ENCODE measurements around the gene DICER1.
"Not testable (repeated sequence)": the region's sequence is repeated elsewhere in the genome, so short reads cannot be mapped to it uniquely, and the experiment has no call there.

The DICER1 gene

GRCh38 chr14:95146079-95146771 lies 11.1 kb downstream of the DICER1 start:
- Histone ChIP-seq H3K4me1 (ENCODE audit: control insufficient read depth in 1 of 2, insufficient read depth in 2 of 2, low read length in 2 of 2) (peaks cover 16 to 43% of the 10 kb centered on the region in 2 donors), H3K9me3 (ENCODE audit: control insufficient read depth in 1 of 2, low read length in 2 of 2) (peaks cover 0 to 8% of the 10 kb centered on the region in 2 donors), H3K27ac (ENCODE audit: low read length) (no peak overlapping the region), H3K4me3 (ENCODE audit: low read depth in 1 of 2, low read length in 2 of 2) (no peak overlapping the region), H3K36me3 (ENCODE audit: control insufficient read depth in 1 of 2, insufficient read depth in 2 of 2, low read length in 2 of 2) (no peaks in the 10 kb centered on the region), H3K27me3 (ENCODE audit: low read depth, low read length) (no peaks in the 10 kb centered on the region)

- H3K36me3 ChIP-seq (ENCODE audit: control insufficient read depth in 1 of 2, insufficient read depth in 2 of 2, low read length in 2 of 2), result no peaks in the 10 kb centered on the region
- H3K27ac ChIP-seq (ENCODE audit: low read length), result peak overlapping the region; percentile 40
- peaks cover 16 to 48% of the 10 kb centered on the region in 2 donors for H3K4me1 ChIP-seq (ENCODE audit: control insufficient read depth in 1 of 2, insufficient read depth in 2 of 2, low read length in 2 of 2)
- no peaks in the 10 kb centered on the region for H3K27me3 ChIP-seq (ENCODE audit: low read depth, low read length)
- H3K4me3 ChIP-seq (ENCODE audit: low read depth in 1 of 2, low read length in 2 of 2), result no peak overlapping the region
- peaks cover 0 to 8% of the 10 kb centered on the region in 2 donors for H3K9me3 ChIP-seq (ENCODE audit: control insufficient read depth in 1 of 2, low read length in 2 of 2)
Observed at GRCh38 chr14:95144849-95145248, 12.5 kb downstream of the DICER1 start.

- H3K27ac ChIP-seq (ENCODE audit: low read length), result peak overlapping the region; percentile 40
- peaks cover 0 to 8% of the 10 kb centered on the region in 2 donors for H3K9me3 ChIP-seq (ENCODE audit: control insufficient read depth in 1 of 2, low read length in 2 of 2)
- H3K4me1 ChIP-seq (ENCODE audit: control insufficient read depth in 1 of 2, insufficient read depth in 2 of 2, low read length in 2 of 2), result peaks cover 16 to 42% of the 10 kb centered on the region in 2 donors
- no peak overlapping the region for H3K4me3 ChIP-seq (ENCODE audit: low read depth in 1 of 2, low read length in 2 of 2)
- no peaks in the 10 kb centered on the region for H3K27me3 ChIP-seq (ENCODE audit: low read depth, low read length)
- H3K36me3 ChIP-seq (ENCODE audit: control insufficient read depth in 1 of 2, insufficient read depth in 2 of 2, low read length in 2 of 2), result no peaks in the 10 kb centered on the region
Observed at GRCh38 chr14:95143808-95144620, 13.3 kb downstream of the DICER1 start.

GRCh38 chr14:95142208-95142607 lies 15.1 kb downstream of the DICER1 start:
- Histone ChIP-seq H3K27me3 (ENCODE audit: low read depth, low read length) (no peaks in the 10 kb centered on the region), H3K9me3 (ENCODE audit: control insufficient read depth in 1 of 2, low read length in 2 of 2) (peaks cover 0 to 8% of the 10 kb centered on the region in 2 donors), H3K4me1 (ENCODE audit: control insufficient read depth in 1 of 2, insufficient read depth in 2 of 2, low read length in 2 of 2) (peaks cover 10 to 33% of the 10 kb centered on the region in 2 donors), H3K36me3 (ENCODE audit: control insufficient read depth in 1 of 2, insufficient read depth in 2 of 2, low read length in 2 of 2) (no peaks in the 10 kb centered on the region), H3K4me3 (ENCODE audit: low read depth in 1 of 2, low read length in 2 of 2) (no peak overlapping the region), H3K27ac (ENCODE audit: low read length) (no peak overlapping the region)

GRCh38 chr14:95141684-95142083 lies 15.6 kb downstream of the DICER1 start:
- Histone ChIP-seq H3K4me3 (ENCODE audit: low read depth in 1 of 2, low read length in 2 of 2) (no peak overlapping the region), H3K9me3 (ENCODE audit: control insufficient read depth in 1 of 2, low read length in 2 of 2) (peaks cover 0 to 8% of the 10 kb centered on the region in 2 donors), H3K27ac (ENCODE audit: low read length) (no peak overlapping the region), H3K36me3 (ENCODE audit: control insufficient read depth in 1 of 2, insufficient read depth in 2 of 2, low read length in 2 of 2) (no peaks in the 10 kb centered on the region), H3K4me1 (ENCODE audit: control insufficient read depth in 1 of 2, insufficient read depth in 2 of 2, low read length in 2 of 2) (peaks cover 10 to 33% of the 10 kb centered on the region in 2 donors), H3K27me3 (ENCODE audit: low read depth, low read length) (no peaks in the 10 kb centered on the region)

GRCh38 chr14:95140060-95140858 lies 17.1 kb downstream of the DICER1 start:
- Histone ChIP-seq H3K4me1 (ENCODE audit: control insufficient read depth in 1 of 2, insufficient read depth in 2 of 2, low read length in 2 of 2) (peaks cover 10 to 30% of the 10 kb centered on the region in 2 donors), H3K27me3 (ENCODE audit: low read depth, low read length) (no peaks in the 10 kb centered on the region), H3K9me3 (ENCODE audit: control insufficient read depth in 1 of 2, low read length in 2 of 2) (peaks cover 0 to 8% of the 10 kb centered on the region in 2 donors), H3K4me3 (ENCODE audit: low read depth in 1 of 2, low read length in 2 of 2) (no peak overlapping the region), H3K36me3 (ENCODE audit: control insufficient read depth in 1 of 2, insufficient read depth in 2 of 2, low read length in 2 of 2) (no peaks in the 10 kb centered on the region), H3K27ac (ENCODE audit: low read length) (peak overlapping the region; percentile 70)

GRCh38 chr14:95138876-95139275 lies 18.5 kb downstream of the DICER1 start:
- no peaks in the 10 kb centered on the region for H3K9me3 ChIP-seq (ENCODE audit: control insufficient read depth in 1 of 2, low read length in 2 of 2)
- H3K4me1 ChIP-seq (ENCODE audit: control insufficient read depth in 1 of 2, insufficient read depth in 2 of 2, low read length in 2 of 2), result peaks cover 14 to 33% of the 10 kb centered on the region in 2 donors
- H3K4me3 ChIP-seq (ENCODE audit: low read depth in 1 of 2, low read length in 2 of 2), result no peak overlapping the region
- peak overlapping the region; percentile 14 for H3K27ac ChIP-seq (ENCODE audit: low read length)
- H3K36me3 ChIP-seq (ENCODE audit: control insufficient read depth in 1 of 2, insufficient read depth in 2 of 2, low read length in 2 of 2), result no peaks in the 10 kb centered on the region
- H3K27me3 ChIP-seq (ENCODE audit: low read depth, low read length), result no peaks in the 10 kb centered on the region

GRCh38 chr14:95138455-95138854 lies 18.9 kb downstream of the DICER1 start:
- H3K36me3 ChIP-seq (ENCODE audit: control insufficient read depth in 1 of 2, insufficient read depth in 2 of 2, low read length in 2 of 2); H3K27me3 ChIP-seq (ENCODE audit: low read depth, low read length); H3K4me3 ChIP-seq (ENCODE audit: low read depth in 1 of 2, low read length in 2 of 2); H3K9me3 ChIP-seq (ENCODE audit: control insufficient read depth in 1 of 2, low read length in 2 of 2); H3K27ac ChIP-seq (ENCODE audit: low read length): not testable (repeated sequence)
- H3K4me1 ChIP-seq (ENCODE audit: control insufficient read depth in 1 of 2, insufficient read depth in 2 of 2, low read length in 2 of 2), result peaks cover 13 to 33% of the 10 kb centered on the region in 2 donors

- Histone ChIP-seq H3K4me3 (ENCODE audit: low read depth in 1 of 2, low read length in 2 of 2) (no peak overlapping the region), H3K9me3 (ENCODE audit: control insufficient read depth in 1 of 2, low read length in 2 of 2) (no peaks in the 10 kb centered on the region), H3K4me1 (ENCODE audit: control insufficient read depth in 1 of 2, insufficient read depth in 2 of 2, low read length in 2 of 2) (peaks cover 6 to 27% of the 10 kb centered on the region in 2 donors)
Observed at GRCh38 chr14:95137804-95138167, 19.5 kb downstream of the DICER1 start.

GRCh38 chr14:95137164-95137803 lies 20.0 kb downstream of the DICER1 start:
- Histone ChIP-seq H3K36me3 (ENCODE audit: control insufficient read depth in 1 of 2, insufficient read depth in 2 of 2, low read length in 2 of 2) (no peaks in the 10 kb centered on the region), H3K27ac (ENCODE audit: low read length) (peak overlapping the region; percentile 18), H3K4me3 (ENCODE audit: low read depth in 1 of 2, low read length in 2 of 2) (no peak overlapping the region), H3K4me1 (ENCODE audit: control insufficient read depth in 1 of 2, insufficient read depth in 2 of 2, low read length in 2 of 2) (peaks cover 4 to 27% of the 10 kb centered on the region in 2 donors), H3K27me3 (ENCODE audit: low read depth, low read length) (no peaks in the 10 kb centered on the region), H3K9me3 (ENCODE audit: control insufficient read depth in 1 of 2, low read length in 2 of 2) (no peaks in the 10 kb centered on the region)

More at GRCh38 chr14:95137804-95138167, 19.5 kb downstream of the DICER1 start:
- Histone ChIP-seq H3K27ac (ENCODE audit: low read length) (peak overlapping the region; percentile 18), H3K27me3 (ENCODE audit: low read depth, low read length) (no peaks in the 10 kb centered on the region), H3K36me3 (ENCODE audit: control insufficient read depth in 1 of 2, insufficient read depth in 2 of 2, low read length in 2 of 2) (no peaks in the 10 kb centered on the region)
